UCSD-AML1 (cell line): Measurements from ENCODE around the gene MCAT.

Source experiments
- DNase-seq: peaks from one replicate; lab custom pipeline; 2025; ENCODE audit not compliant: unreplicated experiment; lab: John Stamatoyannopoulos, UW

Gene MCAT

GRCh38 chr22:43173566-43173965, 30.4 kb upstream of the MCAT start:
- DNase-seq = no peak

- no peak for DNase-seq
Observed at GRCh38 chr22:43172191-43172590, 29.0 kb upstream of the MCAT start.

- no peak for DNase-seq
Observed at GRCh38 chr22:43171607-43172006, 28.4 kb upstream of the MCAT start.

- DNase-seq = no peak
Observed at GRCh38 chr22:43171019-43171491, 27.9 kb upstream of the MCAT start.

- no peak for DNase-seq
Observed at GRCh38 chr22:43170131-43170480, 26.9 kb upstream of the MCAT start.

- no peak for DNase-seq
Observed at GRCh38 chr22:43169310-43170130, 26.3 kb upstream of the MCAT start.

GRCh38 chr22:43168471-43169309, 25.5 kb upstream of the MCAT start:
- DNase-seq = no peak

- no peak for DNase-seq
Observed at GRCh38 chr22:43167001-43167589, 23.9 kb upstream of the MCAT start.

GRCh38 chr22:43166132-43166930, 23.1 kb upstream of the MCAT start:
- no peak for DNase-seq

- DNase-seq = no peak
Observed at GRCh38 chr22:43164636-43165035, 21.4 kb upstream of the MCAT start.

GRCh38 chr22:43163241-43163795, 20.1 kb upstream of the MCAT start:
- DNase-seq = no peak

GRCh38 chr22:43162412-43163150, 19.4 kb upstream of the MCAT start:
- DNase-seq = no peak

GRCh38 chr22:43160497-43161126, 17.4 kb upstream of the MCAT start:
- no peak for DNase-seq

- no peak for DNase-seq
Observed at GRCh38 chr22:43159484-43160178, 16.4 kb upstream of the MCAT start.

- DNase-seq = no peak
Observed at GRCh38 chr22:43158778-43159483, 15.7 kb upstream of the MCAT start.

- DNase-seq = no peak
Observed at GRCh38 chr22:43157874-43158546, 14.8 kb upstream of the MCAT start.

- no peak for DNase-seq
Observed at GRCh38 chr22:43156413-43156812, 13.2 kb upstream of the MCAT start.

- DNase-seq = no peak
Observed at GRCh38 chr22:43155789-43156188, 12.6 kb upstream of the MCAT start.
